Measurements from ENCODE around the gene GRPEL1.
"Not testable (repeated sequence)": the region's sequence is repeated elsewhere in the genome, so short reads cannot be mapped to it uniquely, and the experiment has no call there.

The GRPEL1 gene

GRCh38 chr4:7067452-7068278 lies at the start of gene GRPEL1:
TSS of gene GRPEL1 (minus strand) at chr4:7068064. CDS start at chr4:7068032, 32 bp downstream.
- peak; percentile 100 for DNase-seq (ENCODE audit: low spot score)

- DNase-seq (ENCODE audit: low spot score) = no peak
Measured at GRCh38 chr4:7116705-7117104, 48.8 kb upstream of the GRPEL1 start.

DNA sequence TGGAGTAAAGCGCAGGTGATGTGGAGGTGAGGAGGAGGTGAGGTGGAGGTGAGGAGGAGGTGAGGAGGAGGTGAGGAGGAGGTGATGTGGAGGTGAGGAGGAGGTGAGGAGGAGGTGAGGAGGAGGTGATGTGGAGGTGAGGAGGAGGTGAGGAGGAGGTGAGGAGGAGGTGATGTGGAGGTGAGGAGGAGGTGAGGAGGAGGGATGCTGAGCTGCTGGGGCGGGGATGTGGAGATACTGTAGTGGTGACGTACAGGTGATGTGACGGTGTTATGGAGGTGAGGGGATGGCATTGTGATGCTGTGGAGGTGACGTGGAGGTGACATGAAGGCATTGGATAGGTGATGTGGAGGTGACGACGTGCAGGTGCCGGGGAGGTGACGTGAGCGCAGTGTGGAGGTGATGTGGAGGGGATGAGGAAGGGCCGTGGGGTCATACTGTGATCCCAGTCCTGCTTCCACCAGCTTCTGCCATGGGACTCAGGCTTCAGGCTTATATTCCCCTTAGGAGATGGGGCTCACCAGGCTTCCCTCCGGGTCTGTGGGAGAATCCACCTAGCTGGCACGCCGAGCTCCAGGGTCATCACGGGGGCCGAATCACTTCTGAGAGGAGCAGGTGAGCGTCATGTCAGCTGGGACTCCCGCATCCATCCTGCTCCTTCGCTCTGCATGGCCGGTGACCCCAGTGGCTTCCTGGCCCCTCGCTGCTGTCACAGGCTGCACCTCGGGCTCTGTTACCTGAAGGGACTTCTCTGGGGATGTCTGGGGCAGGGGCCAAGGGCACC lies 47.9 kb upstream of the GRPEL1 start:
- DNase-seq (ENCODE audit: low spot score) = no peak

GRCh38 chr4:7112656-7113055 lies 44.8 kb upstream of the GRPEL1 start:
- DNase-seq (ENCODE audit: low spot score) = no peak

DNA sequence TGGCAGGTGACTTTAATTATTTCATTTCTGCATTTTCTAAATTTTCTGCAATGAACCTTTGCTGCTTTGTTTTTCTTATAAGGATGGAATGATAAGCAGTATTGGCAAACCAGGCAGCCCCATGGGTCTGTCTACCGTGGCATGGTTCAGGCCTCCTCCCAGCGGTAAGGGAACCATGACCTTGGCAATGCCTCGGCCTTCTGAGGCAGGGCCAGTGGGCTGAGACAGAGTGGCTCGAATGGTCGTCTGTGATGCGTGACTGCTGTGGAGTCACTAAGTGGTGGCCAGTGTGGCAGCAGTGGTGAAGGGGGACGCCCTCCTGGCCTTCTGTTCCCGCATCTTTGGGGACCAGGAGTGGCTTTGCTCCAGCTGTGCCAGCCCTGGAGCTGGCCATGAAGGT lies 43.6 kb upstream of the GRPEL1 start:
- no peak for DNase-seq (ENCODE audit: low spot score)

DNA sequence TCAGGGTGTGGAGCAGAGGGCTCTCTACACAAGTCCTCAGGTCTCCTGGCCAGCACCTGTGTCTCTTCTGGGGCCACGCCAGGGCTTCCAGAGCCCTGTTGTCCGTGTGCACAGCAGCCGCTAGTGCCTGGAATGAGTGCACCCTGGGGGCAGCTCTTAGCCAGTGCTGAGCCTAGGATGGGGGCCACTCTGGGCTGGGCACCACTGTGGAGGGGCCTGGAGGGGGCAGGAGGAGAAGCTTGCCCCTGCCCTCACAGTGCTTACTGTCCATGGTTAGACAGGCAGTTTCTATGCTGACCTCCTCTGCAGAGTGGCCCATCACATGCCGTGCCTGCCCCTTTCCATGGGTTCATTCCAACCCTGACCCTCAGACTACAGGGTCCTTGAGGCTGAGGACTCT lies 42.7 kb upstream of the GRPEL1 start:
- no peak for DNase-seq (ENCODE audit: low spot score)

GRCh38 chr4:7109169-7109568 lies 41.3 kb upstream of the GRPEL1 start:
- no peak for DNase-seq (ENCODE audit: low spot score)

DNA sequence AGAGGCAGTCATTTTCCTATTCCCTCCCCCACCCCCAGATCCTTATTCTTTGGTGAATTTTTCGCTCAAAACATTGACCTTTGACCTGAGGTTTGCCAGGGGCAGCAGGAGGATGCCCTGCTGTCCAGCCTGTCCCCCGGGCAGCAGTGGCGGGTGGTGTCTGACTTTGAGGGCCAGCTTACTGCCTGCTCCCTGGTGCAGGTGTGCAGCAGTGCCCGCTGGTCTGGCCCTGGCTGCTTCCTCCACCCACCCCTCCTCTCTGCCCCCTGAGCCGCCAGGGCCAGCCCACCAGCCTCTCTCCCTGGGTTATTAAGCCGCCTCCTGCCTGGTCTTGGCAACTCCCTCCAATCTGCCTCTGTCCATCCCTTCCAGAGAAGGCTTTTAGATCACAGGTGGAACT lies 40.8 kb upstream of the GRPEL1 start:
- DNase-seq (ENCODE audit: low spot score) = no peak

GRCh38 chr4:7108046-7108625 lies 40.3 kb upstream of the GRPEL1 start:
- no peak for DNase-seq (ENCODE audit: low spot score)

DNA sequence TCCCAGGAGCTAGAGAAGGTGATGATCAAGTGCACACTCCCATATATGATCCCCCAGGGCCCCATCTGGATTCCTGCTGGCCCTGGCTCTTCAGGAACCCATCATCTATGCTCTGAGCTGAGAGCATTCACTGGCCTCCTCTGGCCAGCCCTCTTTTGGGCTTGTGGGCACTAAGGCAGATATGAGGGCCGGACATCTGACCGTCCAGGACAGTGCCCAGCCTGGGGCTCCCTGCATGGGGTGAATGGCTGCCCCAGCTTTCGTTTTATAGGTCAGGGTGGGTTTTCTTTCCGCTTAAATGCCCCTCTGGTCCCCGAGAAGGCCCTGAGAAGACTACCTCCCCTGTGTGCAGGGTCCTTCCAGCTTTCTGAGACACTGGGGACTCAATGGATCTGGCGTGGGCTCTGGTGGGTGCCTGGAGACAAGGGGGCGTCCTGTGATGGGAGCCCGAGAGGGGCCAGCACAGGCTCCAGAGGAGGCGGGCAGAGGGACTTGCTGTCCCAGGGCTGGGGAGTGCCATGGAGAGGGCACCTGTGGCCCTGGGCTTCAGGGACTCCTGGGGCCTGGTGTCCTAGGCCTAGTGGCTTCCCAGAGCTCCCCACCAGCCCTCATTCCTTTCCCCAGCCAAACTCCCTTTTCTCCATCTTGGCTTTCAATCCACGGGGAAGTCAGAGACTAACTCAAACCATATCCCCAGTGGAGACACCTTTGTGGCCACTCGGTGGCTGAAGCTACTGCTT lies 39.5 kb upstream of the GRPEL1 start:
- DNase-seq (ENCODE audit: low spot score) = no peak

GRCh38 chr4:7105276-7105675 lies 37.4 kb upstream of the GRPEL1 start:
- no peak for DNase-seq (ENCODE audit: low spot score)

GRCh38 chr4:7104366-7105031 lies 36.6 kb upstream of the GRPEL1 start:
- DNase-seq (ENCODE audit: low spot score) = no peak

- DNase-seq (ENCODE audit: low spot score) = no peak
Measured at GRCh38 chr4:7103607-7104365, 35.9 kb upstream of the GRPEL1 start.

DNA sequence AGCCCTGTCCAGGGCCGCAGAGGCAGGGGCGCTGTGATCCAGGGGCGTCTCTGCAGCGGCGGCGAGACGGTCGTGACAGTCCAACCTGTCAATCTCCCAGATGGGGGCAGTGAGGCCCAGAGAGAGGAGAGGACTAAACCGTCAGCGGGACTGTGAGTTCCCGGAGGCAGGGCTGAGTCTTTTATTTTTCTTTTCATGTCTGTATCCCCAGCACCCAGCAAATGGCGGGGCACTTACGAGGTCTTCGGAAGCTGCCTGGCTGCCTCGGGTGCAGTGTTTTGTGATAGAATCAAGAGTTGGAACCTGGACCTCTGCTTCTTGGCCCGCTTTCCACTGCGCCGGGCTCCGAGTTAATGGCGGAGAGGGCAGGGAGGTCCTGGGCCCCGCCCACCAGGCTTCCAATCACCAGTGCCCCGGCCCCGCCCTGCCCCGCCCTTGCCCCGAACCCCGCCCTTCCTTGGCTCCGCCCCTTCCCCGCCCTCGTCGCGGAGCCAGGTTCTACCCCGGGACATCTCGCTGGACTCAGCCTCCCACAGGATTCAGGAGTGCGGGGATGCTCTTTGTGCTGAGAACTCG lies 35.3 kb upstream of the GRPEL1 start:
- peak; percentile 90 for DNase-seq (ENCODE audit: low spot score)

DNA sequence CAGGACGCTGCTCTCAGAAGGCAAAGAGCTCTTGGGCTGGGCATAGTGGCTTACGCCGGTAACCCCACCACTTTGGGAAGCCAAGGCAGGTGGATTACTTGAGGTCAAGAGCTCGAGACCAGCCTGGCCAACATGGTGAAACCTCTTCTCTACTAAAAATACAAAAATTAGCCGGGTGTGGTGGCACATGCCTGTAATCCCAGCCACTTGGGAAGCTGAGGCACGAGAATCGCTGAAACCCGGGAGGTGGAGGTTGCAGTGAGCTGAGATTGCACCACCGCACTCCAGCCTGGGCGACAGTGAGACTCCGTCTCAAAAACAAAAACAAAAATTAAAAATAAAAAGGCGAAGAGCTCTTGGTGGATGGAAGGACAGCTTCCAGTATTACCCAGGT lies 34.6 kb upstream of the GRPEL1 start:
- not testable (repeated sequence) for DNase-seq (ENCODE audit: low spot score)

- DNase-seq (ENCODE audit: low spot score) = peak; percentile 85
Measured at GRCh38 chr4:7101692-7102515, 34.0 kb upstream of the GRPEL1 start.

- no peak for DNase-seq (ENCODE audit: low spot score)
Measured at GRCh38 chr4:7096236-7096635, 28.4 kb upstream of the GRPEL1 start.

- DNase-seq (ENCODE audit: low spot score) = no peak
Measured at GRCh38 chr4:7095611-7096155, 27.8 kb upstream of the GRPEL1 start.

GRCh38 chr4:7094916-7095315 lies 27.1 kb upstream of the GRPEL1 start:
- DNase-seq (ENCODE audit: low spot score) = no peak
